LNCAP (cell line): ENCODE measurements around the gene LCP2.

Source experiments
- CTCF ChIP-seq: fragments of 450-650 bp; IDR thresholded peaks from 2 replicates; pipeline ENCODE4 v1.5.1; 2017; ENCODE audit warnings: mild to moderate bottlenecking

The LCP2 gene

GRCh38 chr5:170297589-170298462 lies at the start of gene LCP2:
Gene LCP2 (minus strand): TSS chr5:170297777. CDS start chr5:170297611, 166 bp downstream.
- TF ChIP-seq CTCF, result no peak

- no peak for TF ChIP-seq CTCF
Measured at GRCh38 chr5:170347022-170347567, 49.5 kb upstream of the LCP2 start.

GRCh38 chr5:170345971-170346370 lies 48.4 kb upstream of the LCP2 start:
- TF ChIP-seq CTCF, result no peak

GRCh38 chr5:170343177-170343576 lies 45.6 kb upstream of the LCP2 start:
- TF ChIP-seq CTCF, result no peak

GRCh38 chr5:170342153-170342725 lies 44.7 kb upstream of the LCP2 start:
- no peak for TF ChIP-seq CTCF

GRCh38 chr5:170341545-170341944 lies 44.0 kb upstream of the LCP2 start:
- no peak for TF ChIP-seq CTCF

GRCh38 chr5:170339780-170340167 lies 42.2 kb upstream of the LCP2 start:
- TF ChIP-seq CTCF, result no peak
